Measurements from ENCODE around the gene ITIH2. TPM values are rescaled to one million over a fixed set of nuclear protein-coding genes. Genes with fewer than 3 reads are reported as not detected.

ITIH2 gene
- total RNA-seq, 4 donors from 2014 or later: not detected

GRCh38 chr10:7766241-7766640 lies 63.1 kb downstream of the ITIH2 start:
- peaks cover 58 to 98% (median 84%) of the 10 kb centered on the region in 4 donors for H3K36me3 ChIP-seq

GRCh38 chr10:7767209-7767608 lies 64.1 kb downstream of the ITIH2 start:
- intact Hi-C loops (cut with DNase I): no loop called here
- no peak overlapping the region for H3K4me3 ChIP-seq
- H3K36me3 ChIP-seq: peaks cover 55 to 98% (median 84%) of the 10 kb centered on the region in 4 donors
- H3K27ac ChIP-seq (replicated peaks in 1 of 4): no peak overlapping the region
- no peak for TF ChIP-seq CTCF (IDR thresholded peaks at IDR 0.05)
- H3K4me1 ChIP-seq: no peaks in the 10 kb centered on the region
- no peaks in the 10 kb centered on the region for H3K9me3 ChIP-seq
- 87% methylated on average over 10 of the region's 10 CpGs for WGBS
- H3K27me3 ChIP-seq: no peaks in the 10 kb centered on the region
- no peak for DNase-seq (ENCODE audit: extremely low spot score)

More at GRCh38 chr10:7766241-7766640, 63.1 kb downstream of the ITIH2 start:
- TF ChIP-seq CTCF (IDR thresholded peaks at IDR 0.05) (no peak), POLR2AphosphoS5 (IDR thresholded peaks at IDR 0.05) (no peak), POLR2A (IDR thresholded peaks at IDR 0.05; ENCODE audit: low read depth) (no peak), EP300 (IDR thresholded peaks at IDR 0.05) (no peak)
- H3K4me3 ChIP-seq: no peak overlapping the region
- H3K4me1 ChIP-seq: no peaks in the 10 kb centered on the region
- no peaks in the 10 kb centered on the region for H3K9me3 ChIP-seq
- WGBS: 81% methylated on average over 3 of the region's 3 CpGs
- intact Hi-C loops (cut with DNase I): no loop called here
- H3K27me3 ChIP-seq: no peaks in the 10 kb centered on the region
- DNase-seq (ENCODE audit: extremely low spot score): no peak
- H3K27ac ChIP-seq (replicated peaks in 1 of 4): no peak overlapping the region

- no peak overlapping the region for H3K4me3 ChIP-seq
- H3K4me1 ChIP-seq: no peaks in the 10 kb centered on the region
- no peaks in the 10 kb centered on the region for H3K27me3 ChIP-seq
- H3K27ac ChIP-seq (replicated peaks in 1 of 4): no peak overlapping the region
- H3K9me3 ChIP-seq: no peaks in the 10 kb centered on the region
- TF ChIP-seq CTCF (IDR thresholded peaks at IDR 0.05) (no peak), EP300 (IDR thresholded peaks at IDR 0.05) (no peak), POLR2A (IDR thresholded peaks at IDR 0.05; ENCODE audit: low read depth) (no peak), POLR2AphosphoS5 (IDR thresholded peaks at IDR 0.05) (no peak)
- 92% methylated on average over 7 of the region's 7 CpGs for WGBS
- peaks cover 43 to 98% (median 79%) of the 10 kb centered on the region in 4 donors for H3K36me3 ChIP-seq
- no peak for DNase-seq (ENCODE audit: extremely low spot score)
- intact Hi-C loops (cut with DNase I): no loop called here
Measured at GRCh38 chr10:7768417-7768816, 65.3 kb downstream of the ITIH2 start.

- intact Hi-C loops (cut with DNase I): no loop called here
- Histone ChIP-seq H3K27me3 (no peaks in the 10 kb centered on the region), H3K9me3 (no peaks in the 10 kb centered on the region), H3K36me3 (peaks cover 17 to 99% (median 73%) of the 10 kb centered on the region in 4 donors), H3K27ac (replicated peaks in 1 of 4) (no peak overlapping the region), H3K4me1 (peaks cover 0 to 5% (median 2%) of the 10 kb centered on the region in 4 donors), H3K4me3 (no peak overlapping the region)
- 68% methylated on average over 10 of the region's 10 CpGs for WGBS
- no peak for DNase-seq (ENCODE audit: extremely low spot score)
- TF ChIP-seq CTCF (IDR thresholded peaks at IDR 0.05) (no peak), POLR2A (IDR thresholded peaks at IDR 0.05; ENCODE audit: low read depth) (no peak), POLR2AphosphoS5 (IDR thresholded peaks at IDR 0.05) (no peak), EP300 (IDR thresholded peaks at IDR 0.05) (no peak)
Measured at GRCh38 chr10:7773845-7774801, 71.0 kb downstream of the ITIH2 start.
